Left cardiac atrium (tissue), 4 donors: ENCODE measurements around the gene PRKCQ. TPM values are rescaled to one million over a fixed set of nuclear protein-coding genes. Genes with fewer than 3 reads are reported as not detected.
"Not testable (repeated sequence)": the region's sequence is repeated elsewhere in the genome, so short reads cannot be mapped to it uniquely, and the experiment has no call there.

Experiments used
- ATAC-seq, 2 donors: fragments of 200-7000 bp; cut with Tn5 transposase; one replicate each; pipeline ENCODE4 v1.9.1; 2020; ENCODE audit warnings: mild to moderate bottlenecking in 2 of 2, moderate library complexity in 2 of 2
- DNase-seq: peaks from one replicate; pipeline ENCODE4 v3.0.0-alpha.2; 2020
- intact Hi-C, 2 donors: fragments of 100-400 bp; cut with DNase I; formaldehyde crosslinking; loops; one replicate each; pipeline versions ENCODE4 v1.14.1 to v1.15.1; 2022 to 2023
- total RNA-seq, 2 donors: library from RNA; stranded (reverse); fragmentation: NEBNext Ultra II Directional; extraction: Animal tissue kit (Norgen Biotek cat#: 25700); gene quantifications; one replicate each; pipeline ENCODE4 v1.2.1, GENCODE V29; 2021
- donor health status: DM: no; HTN: yes; CAD: no.
- donor health status: DM: no; HTN: yes; CAD: no; lungs with severe emphysema.
- donor health status: DM: yes; HTN: yes; CAD: no.
- donor health status: Dilated cardiomyopathy.

PRKCQ gene
- total RNA-seq, 2 donors from 2014 or later = 0.34 to 0.62 TPM

- no peak for ATAC-seq
- no peak for DNase-seq
- intact Hi-C loops = no loop called here
Measured at GRCh38 chr10:6598679-6599078, 18.6 kb upstream of the PRKCQ start.

GRCh38 chr10:6597478-6597877 lies 17.4 kb upstream of the PRKCQ start:
- ATAC-seq (no peak), DNase-seq (no peak)
- intact Hi-C loops = no loop called here

- no peak for ATAC-seq
- intact Hi-C loops = no loop called here
- no peak for DNase-seq
Measured at GRCh38 chr10:6595499-6595898, 15.4 kb upstream of the PRKCQ start.

- ATAC-seq = no peak
- no peak for DNase-seq
- intact Hi-C loops = no loop called here
Measured at GRCh38 chr10:6593241-6593671, 13.2 kb upstream of the PRKCQ start.

- DNase-seq (no peak), ATAC-seq (no peak)
- intact Hi-C loops = no loop called here
Measured at GRCh38 chr10:6592080-6592479, 12.0 kb upstream of the PRKCQ start.

GRCh38 chr10:6591668-6592067 lies 11.6 kb upstream of the PRKCQ start:
- DNase-seq (no peak), ATAC-seq (no peak)
- intact Hi-C loops = no loop called here

GRCh38 chr10:6590100-6590499 lies 10.0 kb upstream of the PRKCQ start:
- ATAC-seq = no peak
- no peak for DNase-seq
- intact Hi-C loops = no loop called here

GRCh38 chr10:6589287-6590094 lies 9.4 kb upstream of the PRKCQ start:
- ATAC-seq = no peak
- intact Hi-C loops = no loop called here
- no peak for DNase-seq

- DNase-seq = no peak
- intact Hi-C loops = no loop called here
- no peak for ATAC-seq
Measured at GRCh38 chr10:6588845-6589244, 8.8 kb upstream of the PRKCQ start.

GRCh38 chr10:6588082-6588481 lies 8.0 kb upstream of the PRKCQ start:
- intact Hi-C loops = no loop called here
- DNase-seq = no peak
- ATAC-seq = no peak

- intact Hi-C loops = no loop called here
- ATAC-seq (no peak), DNase-seq (no peak)
Measured at GRCh38 chr10:6586501-6586900, 6.4 kb upstream of the PRKCQ start.

GRCh38 chr10:6583447-6583846 lies 3.4 kb upstream of the PRKCQ start:
- DNase-seq = no peak
- ATAC-seq = no peak
- intact Hi-C loops = no loop called here

- intact Hi-C loops, ATAC-seq: not testable (repeated sequence)
Measured at GRCh38 chr10:6582913-6583312, 2.8 kb upstream of the PRKCQ start.

GRCh38 chr10:6582298-6582697 lies 2.2 kb upstream of the PRKCQ start:
- no peak for DNase-seq
- no peak for ATAC-seq
- intact Hi-C loops = no loop called here

More at GRCh38 chr10:6582913-6583312, 2.8 kb upstream of the PRKCQ start:
- not testable (repeated sequence) for DNase-seq

GRCh38 chr10:6581778-6582228 lies 1.7 kb upstream of the PRKCQ start:
- no peak for ATAC-seq

GRCh38 chr10:6581223-6581622 lies 1.1 kb upstream of the PRKCQ start:
- DNase-seq, ATAC-seq, intact Hi-C loops: not testable (repeated sequence)

More at GRCh38 chr10:6581778-6582228, 1.7 kb upstream of the PRKCQ start:
- DNase-seq = no peak
- intact Hi-C loops = no loop called here

GRCh38 chr10:6580279-6581029 lies 378 bp upstream of the PRKCQ start:
- ATAC-seq (peak; percentile 94 to 95), DNase-seq (peak; percentile 60)
- intact Hi-C loops = no loop called here

- ATAC-seq = no peak
- intact Hi-C loops = no loop called here
- DNase-seq = no peak
Measured at GRCh38 chr10:6579183-6579903, 733 bp downstream of the PRKCQ start.

GRCh38 chr10:6578795-6579182 lies 1.3 kb downstream of the PRKCQ start:
- no peak for DNase-seq

GRCh38 chr10:6578251-6578771 lies 1.8 kb downstream of the PRKCQ start:
- intact Hi-C loops = no loop called here
- DNase-seq (no peak), ATAC-seq (no peak)

More at GRCh38 chr10:6578795-6579182, 1.3 kb downstream of the PRKCQ start:
- intact Hi-C loops = no loop called here
- no peak for ATAC-seq
